ENCODE measurements around the gene CD7.

CD7 gene

DNA sequence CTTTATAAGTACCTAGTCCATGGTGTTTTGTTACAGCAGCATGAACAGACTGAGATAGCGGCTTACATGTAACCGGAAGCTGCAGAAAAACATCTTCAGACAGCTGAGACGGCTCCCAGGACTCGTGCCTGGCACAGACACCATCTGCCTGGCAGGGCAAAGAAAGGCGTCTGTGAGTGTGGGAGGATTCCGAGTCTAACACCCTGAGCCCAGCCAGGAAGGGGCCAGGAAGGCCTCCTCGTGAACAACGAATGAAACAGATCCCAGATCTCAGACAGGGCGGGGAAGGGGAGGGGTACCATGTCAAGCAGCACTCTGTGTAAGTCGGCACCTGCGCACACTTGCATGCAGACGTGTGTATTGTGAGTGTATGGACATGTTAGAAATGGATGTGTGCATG lies 39.6 kb downstream of the CD7 start:
- DNase-seq = no peak

DNA sequence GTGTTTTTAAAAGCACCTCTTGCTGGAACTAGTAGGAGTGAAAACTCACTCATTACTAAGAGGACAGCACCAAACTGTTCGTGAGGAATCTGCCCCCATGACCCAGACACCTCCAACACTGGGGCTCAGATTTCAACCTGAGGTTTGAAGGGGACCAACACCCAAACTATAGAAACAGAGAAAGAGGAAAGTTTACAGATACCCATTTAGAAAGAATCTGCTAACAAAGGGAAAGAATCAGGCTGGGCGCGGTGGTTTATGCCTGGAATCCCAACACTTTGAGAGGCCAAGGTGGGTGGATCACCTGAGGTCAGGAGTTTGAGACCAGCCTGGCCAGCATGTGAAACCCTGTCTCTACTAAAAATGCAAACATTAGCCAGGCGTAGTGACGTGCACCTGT lies 40.5 kb downstream of the CD7 start:
- no peak for DNase-seq

DNA sequence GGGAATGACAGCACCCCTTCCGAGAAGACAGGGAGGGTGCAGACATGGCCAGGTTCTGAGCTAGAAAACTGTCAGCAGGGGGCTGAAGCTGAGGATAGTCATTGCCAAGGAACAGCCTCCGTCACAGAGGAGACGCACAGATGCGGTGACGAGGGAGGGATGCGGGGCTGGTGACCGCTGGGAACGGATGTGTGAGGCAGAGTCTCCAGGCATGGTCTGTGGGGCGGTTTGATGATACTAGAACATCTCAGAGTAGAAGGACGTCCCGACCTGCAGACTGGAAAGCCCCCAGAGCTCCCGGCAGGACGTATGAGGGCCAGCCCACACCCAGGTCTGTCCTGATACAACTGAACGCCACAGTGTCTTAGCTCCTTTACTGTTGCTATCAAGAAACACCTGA lies 42.1 kb downstream of the CD7 start:
- DNase-seq = no peak

DNA sequence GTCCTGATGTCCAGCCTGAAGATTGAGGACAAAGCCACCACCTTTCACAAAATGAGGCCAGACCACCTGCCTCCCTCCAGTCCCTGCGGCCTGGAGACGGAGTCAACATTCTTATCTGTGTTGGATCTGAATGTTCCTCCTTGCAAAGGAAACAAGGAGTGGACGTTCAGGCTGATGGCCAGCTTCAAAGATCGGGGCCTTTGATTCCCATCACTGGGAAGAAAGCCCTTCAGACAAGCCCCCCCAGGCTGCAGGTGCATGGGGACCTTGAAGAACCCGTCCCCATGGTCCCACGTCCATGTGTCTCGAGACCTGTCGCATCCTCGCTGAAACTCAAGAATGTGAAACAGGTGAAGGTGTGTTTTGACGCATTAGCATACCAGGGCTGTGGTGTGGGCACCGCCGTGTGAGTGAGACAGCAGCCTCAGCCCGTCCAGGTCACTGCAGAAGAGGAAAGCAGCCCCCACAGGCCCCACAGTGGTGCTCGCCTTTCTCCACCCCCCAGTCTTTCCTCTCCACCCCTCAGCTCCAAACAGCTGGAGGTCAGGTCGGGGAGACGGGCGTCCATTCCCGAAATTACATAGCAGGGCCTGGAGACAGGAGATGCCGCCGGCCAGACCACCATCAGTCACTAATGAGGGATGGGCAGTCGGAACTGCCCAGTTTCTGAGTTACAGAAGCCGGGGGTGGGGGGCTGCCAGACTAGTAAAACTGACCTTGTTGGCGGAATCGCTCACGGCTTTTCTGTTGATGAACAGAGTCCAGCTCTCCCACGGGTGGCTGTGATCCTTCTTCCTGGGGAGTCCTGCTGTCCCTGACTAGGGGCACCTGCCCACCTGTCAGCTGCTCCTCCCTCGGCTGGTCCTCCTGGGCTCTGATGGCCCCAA lies 43.0 kb downstream of the CD7 start:
- DNase-seq = no peak

DNA sequence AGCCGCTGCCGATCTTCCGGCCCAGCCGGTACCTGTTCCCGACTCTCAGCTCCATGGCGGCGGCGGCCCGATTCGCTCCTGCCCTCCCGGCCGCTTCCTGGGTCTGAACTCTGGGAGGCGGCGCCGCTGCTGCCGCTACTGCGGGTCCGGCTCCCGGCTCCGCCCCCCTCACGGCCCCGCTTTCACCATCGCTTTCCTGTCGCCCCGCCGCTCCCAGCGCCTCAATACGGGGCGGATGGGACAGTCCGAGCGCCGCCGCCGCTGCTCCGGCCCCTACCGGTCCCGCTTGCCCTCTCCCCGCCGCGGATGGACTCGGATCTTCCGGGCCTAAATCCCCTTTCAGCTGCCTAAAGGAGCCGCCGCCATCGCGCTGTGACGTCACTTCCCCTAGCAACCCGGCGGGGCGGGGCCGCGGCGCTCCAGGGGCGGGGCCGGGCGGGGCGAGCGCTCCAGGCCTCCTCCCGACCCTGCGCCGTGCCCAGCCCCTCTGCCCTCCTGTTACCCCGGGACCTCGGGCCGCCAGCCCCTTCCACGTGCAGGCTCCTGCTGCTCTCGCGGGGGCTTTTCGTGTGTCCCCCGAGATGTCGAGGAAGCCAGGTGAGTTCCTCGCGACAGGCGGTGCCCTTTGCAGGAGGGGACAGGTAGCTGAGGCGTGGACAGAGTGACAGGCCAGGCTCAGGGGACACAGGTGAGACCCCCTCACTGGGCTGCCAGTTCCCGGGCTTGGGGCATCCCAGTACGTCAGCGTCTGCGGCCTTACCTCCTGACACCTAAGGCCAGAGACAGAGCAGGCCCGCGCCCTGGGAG lies 43.9 kb downstream of the CD7 start, which contains the start of gene CSNK1D:
CSNK1D (minus strand) TSS at position 374 of the 807 bp plus-strand sequence; CDS start at position 55, 319 bp downstream.
- DNase-seq = peak; percentile 78

DNA sequence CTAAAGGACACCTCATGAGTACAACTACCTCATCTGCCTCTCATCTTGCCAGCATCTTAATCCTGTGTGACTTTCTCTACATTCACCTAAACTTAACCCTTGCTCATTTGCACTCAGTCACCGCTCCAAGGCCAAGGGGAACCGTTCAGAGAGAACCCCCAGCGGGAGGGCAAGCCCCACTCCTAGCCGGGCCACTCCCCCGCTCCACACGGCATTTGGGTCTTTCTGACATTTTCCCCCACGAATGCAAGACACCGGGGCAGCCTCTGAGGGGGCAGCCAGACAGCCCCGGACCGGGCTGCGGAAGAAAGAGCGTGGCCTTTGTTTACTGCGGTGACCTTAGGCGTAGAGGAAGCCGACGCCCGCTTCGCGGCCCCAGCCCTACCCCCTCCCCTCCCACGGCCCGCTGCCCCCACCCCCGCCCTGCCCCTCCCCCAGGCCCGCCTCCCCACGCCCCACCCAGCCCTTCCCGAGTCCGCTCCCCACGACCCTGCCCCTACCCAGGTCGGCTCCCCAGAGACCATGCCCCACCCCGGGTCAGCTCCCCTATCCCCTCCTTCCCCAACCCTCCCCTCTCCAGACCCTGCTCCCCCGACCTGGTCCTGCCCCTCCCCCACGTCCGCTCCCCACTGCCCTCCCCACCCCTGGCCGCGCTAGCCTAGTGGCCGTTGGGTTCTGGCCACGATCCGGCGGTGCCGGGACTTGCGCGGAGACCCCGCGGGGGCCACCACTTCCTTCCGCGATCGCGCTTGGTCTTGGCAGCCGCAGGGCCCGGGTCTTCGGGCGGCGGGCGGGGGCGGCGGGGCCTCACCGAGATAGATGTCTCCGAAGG lies 44.7 kb downstream of the CD7 start:
- DNase-seq = no peak

DNA sequence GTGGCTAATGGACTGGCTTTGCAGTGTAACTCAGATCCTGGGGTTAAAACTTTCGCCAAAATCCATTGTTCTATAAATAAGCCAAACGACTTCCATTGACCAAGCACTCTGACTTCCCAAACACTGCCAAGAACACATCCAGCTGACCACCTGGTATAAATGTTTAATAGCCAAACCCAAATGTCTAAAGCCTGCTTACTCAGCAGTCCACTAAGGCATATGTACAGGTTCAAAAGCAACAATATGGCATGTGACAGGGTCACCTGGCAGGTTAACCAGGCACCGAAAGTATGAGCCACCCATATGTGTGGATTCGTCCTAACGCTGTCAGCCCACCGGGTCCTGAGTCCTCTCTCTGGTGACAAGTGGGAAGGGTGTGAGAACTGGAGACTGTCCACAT lies 46.0 kb downstream of the CD7 start:
- no peak for DNase-seq

DNA sequence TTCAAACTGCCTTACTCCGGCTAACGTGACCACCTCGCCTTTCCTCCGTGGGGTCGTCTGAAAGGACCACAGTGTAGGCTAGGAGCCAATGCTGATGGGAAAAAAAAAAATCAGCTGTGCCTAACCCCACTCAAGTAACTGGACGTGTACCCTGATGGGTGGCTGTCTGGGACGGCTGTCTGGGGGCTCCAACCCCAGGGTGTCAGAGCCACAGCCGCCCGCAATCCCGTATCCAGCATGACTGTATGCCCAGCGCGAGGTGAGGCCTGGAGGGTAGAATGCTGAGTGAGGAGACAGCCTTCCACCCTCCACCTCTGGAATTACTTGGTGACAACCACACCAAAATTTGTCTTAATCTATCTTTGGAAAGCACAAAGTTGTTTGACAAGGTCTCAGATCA lies 46.8 kb downstream of the CD7 start:
- no peak for DNase-seq

DNA sequence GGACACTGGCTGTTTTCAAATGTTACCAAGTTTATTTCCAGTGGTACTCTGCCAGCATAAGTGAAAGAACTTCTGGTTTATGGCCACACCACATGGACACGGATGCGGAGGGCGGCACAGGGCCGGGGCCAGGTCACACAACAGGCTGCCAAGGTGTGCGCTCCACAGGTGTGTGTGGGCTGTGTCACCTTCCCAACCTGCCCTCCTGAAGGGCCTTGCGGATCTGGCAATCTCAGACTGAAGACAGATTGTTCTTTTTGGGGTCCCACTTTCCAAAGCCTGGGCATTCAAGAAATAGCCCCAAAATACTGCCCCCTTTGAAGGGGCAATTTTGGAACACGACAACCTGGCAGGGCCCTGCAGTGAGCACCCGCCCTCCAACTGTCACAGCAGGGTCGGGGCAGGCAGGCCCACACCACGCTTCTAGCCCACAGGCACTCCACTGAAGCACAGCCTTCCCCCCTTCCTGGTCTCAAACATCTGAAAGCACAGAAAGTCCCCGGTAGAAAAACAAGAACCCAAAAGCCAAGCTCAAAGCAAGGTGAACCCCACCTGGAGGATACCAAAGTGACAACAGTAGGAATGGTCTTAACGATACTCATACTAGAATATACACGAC lies 47.4 kb downstream of the CD7 start:
- DNase-seq = no peak

DNA sequence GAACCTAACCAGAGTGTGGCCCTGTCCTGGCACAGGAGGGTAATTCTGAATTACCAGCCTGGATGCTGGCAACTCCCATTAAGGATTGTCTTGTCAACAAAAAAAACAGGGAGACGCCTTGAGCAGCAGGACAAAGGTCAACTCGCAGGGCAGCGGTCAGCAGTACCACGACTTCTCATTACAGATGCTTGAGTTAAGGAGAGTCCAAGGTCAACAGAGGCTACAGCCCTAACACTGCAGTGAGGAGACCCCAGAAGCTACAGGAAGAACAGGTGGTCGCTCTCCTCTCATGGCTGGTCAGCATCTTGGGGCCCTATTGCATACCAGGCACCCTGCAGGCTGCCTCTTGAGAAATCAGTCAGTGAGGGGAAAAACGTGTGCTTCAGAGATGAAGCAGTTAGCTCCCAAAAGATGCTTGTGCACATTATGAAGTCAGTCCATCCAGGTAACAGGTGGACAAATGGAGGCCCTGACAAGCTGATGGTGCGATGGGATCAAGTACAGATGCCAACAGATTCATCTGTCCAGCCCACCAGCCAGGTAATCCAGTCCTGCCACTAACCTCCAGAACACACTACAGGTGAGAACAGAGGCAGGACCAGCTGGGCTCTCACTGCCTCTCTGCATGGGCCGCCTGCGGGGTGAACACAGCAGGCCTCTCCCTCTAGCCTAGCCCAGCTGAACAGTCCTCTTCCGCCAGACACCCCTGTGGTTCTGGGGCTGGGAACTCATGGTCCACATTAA lies 48.1 kb downstream of the CD7 start:
- DNase-seq = no peak

DNA sequence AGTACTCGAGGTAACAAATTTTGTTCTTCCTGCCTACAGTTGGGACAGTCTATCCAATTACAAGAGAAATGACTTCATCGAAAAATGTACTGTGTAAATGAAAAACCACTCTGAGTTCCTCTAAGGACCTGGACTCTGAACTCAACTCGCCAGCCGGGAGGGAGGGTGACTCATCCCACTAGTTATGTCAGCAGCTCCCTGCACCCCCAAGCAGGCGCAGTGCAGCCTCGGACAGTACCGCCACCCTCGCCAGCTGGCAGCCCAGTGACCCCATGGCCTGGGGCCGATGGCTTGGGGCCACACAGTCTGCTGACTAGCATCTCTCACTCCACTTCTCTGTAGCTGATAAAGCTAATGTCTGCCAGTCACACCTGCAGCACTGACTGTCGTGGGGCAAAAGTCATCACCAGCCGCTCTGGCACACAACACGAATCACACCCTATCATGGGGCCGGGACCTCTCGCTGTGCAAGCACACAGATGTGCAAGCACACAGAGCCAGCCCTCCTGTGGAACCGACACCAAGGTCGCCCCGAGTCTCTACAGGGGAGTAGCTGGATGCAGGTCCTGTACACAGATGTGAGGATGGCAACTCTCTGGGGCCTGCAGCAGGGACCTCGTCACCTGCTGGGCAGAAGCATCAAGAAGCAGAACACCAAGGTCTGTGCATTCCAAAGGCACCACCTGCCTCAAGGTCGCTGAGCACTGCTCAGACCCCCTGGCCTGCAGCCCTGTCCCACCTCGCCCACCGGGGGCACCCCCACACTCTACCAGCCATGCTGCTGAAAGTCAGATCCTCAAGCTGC lies 49.6 kb downstream of the CD7 start:
- no peak for DNase-seq

DNA sequence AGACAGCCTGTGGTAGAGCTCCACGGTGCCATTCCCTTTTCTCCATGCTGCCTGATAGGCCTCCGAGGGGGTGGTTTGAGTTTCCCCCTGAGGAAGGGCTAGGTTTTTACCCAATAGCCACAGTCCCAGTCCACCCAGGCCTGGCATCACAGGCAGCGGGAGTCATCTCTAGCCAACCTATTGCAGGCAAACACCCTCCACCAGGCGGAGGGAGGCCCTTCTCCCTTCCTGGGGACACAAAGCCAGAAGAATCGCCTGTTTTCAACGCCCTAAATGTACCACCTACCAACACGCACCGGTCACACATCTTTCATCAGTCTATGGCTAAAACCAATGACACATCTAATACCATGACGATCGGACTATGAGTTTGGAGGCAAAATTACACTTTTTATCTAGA lies 51.3 kb downstream of the CD7 start:
- no peak for DNase-seq
